ENCODE data around the gene PACSIN1.

Gene PACSIN1, protein sequence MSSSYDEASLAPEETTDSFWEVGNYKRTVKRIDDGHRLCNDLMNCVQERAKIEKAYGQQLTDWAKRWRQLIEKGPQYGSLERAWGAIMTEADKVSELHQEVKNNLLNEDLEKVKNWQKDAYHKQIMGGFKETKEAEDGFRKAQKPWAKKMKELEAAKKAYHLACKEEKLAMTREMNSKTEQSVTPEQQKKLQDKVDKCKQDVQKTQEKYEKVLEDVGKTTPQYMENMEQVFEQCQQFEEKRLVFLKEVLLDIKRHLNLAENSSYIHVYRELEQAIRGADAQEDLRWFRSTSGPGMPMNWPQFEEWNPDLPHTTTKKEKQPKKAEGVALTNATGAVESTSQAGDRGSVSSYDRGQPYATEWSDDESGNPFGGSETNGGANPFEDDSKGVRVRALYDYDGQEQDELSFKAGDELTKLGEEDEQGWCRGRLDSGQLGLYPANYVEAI
- 0.10 to 3.8 (median 2.2) reads per million in 4 experiments for total RNA-seq

DNA sequence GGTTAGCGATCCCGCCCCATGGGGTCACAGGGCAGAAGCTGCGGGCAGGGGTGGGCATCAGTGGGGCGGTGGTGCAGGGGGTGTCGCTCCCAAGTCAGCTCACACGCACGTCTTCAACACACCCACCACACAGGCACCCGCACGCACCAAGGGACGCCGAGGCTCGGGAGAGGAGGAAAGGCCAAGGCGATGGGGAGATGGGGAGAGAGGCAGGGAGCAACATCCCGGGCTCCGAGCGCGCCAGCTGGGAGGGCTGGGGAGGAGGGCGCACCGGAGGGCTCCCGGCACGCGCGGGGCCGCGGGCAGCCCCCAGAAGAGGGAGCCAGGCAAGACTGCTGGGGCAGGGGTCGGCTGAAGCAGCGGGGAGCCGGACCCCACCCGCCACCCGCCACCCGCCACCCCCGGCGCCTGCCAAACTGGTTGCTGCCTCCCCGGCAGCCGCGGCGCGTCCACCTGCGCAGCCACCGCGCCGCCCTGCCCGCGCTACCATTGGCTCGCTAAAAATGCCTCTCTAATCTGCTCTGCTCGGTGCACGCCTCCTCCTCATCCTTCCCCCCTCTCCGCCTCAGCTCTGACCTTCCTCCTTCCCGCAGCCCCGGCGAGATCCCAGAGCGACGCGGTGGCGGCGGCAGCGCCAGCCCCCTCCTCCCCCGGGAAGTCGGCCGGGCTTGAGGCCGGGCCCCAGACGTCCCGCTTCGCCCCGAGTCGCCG lies at the start of gene PACSIN1:
PACSIN1 (plus strand) TSS at position 546 of the 711 bp plus-strand sequence. CDS start 60,230 bp downstream, outside the sequence.
- no peak for DNase-seq

DNA sequence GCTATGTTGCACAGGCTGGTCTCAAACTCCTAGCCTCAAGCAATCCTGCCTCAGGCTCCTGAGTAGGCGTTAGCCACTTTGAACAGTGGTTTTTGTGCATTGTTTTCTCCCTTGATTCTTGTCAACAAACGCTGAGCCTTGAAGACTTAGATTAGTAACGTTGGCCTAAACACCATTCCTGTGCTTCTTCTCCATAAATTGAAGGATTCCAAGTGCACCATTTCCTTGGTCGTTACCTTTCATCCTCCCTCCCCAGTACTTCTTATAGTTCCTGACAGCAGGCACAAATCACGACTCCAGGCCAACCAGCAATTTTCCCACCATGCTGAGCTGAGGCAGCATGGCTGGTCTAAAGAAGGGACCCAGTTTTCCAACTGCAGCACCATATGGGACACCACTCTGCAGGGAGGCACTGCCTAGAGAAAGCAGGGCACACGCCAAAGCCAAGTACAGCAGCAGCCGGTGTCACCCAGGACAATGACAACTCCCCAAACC lies 49.0 kb upstream of the PACSIN1 start:
- no peak for DNase-seq

DNA sequence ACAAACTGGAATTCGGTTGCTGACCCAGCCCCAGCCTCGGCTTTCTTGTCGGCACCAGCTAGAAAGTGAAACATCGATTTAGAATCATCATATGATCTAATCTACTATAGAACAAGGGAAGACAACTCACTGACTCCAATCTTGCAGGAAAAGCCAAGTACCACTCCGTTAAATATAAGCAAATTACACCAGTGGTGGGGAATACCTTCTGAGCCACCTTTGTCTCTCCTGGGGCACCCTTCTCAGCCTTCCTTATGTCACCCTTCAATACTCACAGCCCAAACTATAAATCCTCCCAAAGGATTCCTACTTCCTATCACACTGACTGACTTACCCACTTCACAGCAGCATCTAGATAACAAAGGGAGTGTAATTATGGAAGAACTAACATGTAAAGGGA lies 47.5 kb upstream of the PACSIN1 start:
- DNase-seq, result no peak

DNA sequence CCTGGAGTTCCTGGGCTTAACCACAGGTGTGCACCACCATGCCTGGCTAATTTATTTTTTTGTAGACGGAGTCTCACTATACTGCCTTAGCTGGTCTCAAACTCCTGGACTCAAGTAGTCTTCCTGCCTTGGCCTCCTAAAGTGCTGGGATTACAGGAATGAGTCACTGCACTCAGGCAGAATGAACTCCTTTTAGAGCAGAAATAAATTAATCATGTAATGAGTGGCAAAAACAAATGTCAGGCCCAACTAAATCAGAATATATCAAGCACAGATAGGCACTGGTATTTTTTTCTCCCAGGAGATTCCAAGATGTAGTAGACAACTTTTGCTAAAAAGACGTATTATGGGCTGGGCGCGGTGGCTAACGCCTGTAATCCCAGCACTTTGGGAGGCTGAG lies 42.6 kb upstream of the PACSIN1 start:
- no peak for DNase-seq

DNA sequence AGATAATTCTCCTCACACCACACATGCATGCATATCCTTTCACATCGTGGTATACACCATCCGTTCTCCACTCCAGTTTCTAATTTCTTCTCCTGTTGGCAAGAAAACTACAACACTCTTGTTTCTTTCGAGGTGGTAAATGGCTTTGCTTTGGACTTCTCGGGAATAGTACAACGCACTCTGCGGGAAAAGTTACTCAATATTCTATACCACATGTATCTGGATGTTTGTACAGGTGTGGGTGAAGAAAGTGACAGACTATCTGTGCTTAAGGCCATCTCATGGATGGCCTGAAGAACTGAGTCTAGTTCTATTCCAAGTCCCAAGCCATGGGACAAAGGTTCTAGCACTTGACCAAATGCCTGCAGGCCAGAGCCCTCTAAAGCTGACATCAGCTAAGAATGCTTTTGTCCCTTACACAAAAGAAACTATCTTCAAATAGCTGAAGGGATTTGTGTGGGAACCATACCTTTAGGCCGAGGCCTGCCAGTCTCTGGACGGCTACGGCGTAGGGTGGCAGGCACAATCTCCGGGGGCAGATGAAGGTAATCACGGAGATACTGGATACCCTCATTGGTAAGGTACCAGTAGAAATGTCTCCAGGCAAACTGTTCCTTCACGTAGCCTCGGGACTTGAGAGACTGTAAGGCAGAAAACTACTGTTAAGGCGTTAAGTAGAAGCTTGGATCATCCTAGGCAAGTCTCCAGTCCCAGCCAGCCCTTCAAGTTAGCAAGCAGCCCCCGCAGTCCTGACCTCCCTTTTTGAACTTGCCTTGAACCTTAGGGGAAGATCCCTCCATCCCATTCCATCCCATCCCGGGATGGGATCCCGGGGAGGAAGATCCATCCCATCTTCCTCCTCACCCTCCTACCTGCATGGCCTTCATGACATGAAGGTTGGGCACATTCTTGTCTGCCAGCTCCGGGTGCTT lies 41.4 kb upstream of the PACSIN1 start:
- DNase-seq, result no peak

DNA sequence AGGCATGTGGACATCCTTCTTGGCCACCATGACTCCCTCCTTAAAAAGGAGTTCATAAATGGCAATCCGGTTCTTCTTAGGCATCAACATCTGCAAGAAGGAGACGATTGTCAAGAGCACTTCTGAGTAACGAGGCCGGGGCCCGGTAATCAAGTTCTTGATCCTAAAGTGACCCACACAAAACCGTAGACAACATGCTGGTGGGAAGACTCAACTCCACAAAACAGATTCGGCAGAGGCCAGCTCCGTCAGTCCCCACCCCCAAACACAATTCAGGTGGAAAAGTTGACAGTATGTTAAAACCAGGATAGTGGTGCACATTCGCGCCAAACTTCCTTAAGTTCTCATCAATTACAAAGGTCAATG lies 40.8 kb upstream of the PACSIN1 start:
- DNase-seq, result no peak

DNA sequence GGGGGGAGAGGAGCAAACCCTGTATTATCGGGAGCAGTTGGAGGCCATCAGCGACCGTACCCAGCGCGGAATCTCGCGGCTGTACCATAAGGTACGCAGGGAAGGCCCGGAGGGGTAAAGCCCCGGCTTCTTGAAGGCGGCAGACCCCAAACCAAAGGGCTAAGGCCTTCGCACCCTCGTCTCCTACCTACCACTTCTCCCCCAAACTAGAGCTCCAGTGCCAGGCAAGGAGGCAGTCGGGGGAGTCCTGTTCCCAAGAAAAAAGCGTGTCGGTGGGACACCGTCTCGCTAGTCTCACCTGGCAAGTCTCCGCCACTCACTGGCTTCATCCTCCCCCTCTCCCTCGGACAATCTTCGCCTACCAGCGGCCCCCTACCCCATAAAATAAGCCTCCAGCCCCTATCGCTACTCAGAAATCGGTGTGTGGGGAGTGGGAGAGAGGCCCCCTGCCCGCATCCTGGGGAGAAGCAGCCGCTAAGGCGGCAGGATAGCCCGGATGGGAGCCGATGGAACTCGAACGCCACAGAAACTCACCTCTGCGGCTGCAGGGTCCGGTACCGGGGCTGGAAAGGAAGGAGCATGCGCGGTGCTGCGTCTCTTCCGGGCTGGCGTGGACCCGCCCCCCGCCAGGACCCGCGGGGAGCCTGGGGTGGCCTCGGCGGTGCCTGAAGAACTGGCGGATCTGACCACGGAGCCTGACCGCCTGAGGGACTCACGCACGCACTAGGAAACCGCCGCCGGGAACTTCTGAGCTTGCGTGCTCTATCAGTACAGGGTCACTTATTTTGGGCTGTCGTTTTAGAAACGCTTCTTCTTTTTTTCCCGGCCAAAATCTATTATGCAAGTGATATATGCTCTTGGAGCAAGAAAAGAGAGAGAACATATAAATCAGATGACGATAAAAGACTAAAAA lies 40.1 kb upstream of the PACSIN1 start, which contains the start of gene RPS10:
RPS10 (minus strand) TSS at position 572 of the 913 bp plus-strand sequence. CDS start 848 bp downstream, outside the sequence.
- DNase-seq, result peak; percentile 83

DNA sequence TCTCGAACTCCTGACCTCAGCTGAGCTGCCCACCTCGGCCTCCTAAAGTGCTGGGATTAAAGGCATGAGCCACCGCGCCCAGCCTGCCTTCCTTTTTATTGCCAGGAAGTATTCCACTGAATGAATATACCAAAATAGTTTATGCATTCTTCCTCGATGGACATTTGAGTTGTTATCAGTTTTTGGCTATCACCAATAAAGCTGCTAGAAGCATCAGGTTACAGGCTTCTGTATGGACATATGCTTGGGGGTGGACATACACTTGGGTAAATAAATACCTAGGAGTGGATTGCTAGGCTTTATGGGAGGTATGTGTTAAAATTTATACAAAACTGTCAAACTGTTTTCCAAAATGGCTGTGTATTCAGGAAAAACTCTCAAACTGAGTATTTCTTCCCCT lies 30.0 kb upstream of the PACSIN1 start:
- DNase-seq, result no peak

DNA sequence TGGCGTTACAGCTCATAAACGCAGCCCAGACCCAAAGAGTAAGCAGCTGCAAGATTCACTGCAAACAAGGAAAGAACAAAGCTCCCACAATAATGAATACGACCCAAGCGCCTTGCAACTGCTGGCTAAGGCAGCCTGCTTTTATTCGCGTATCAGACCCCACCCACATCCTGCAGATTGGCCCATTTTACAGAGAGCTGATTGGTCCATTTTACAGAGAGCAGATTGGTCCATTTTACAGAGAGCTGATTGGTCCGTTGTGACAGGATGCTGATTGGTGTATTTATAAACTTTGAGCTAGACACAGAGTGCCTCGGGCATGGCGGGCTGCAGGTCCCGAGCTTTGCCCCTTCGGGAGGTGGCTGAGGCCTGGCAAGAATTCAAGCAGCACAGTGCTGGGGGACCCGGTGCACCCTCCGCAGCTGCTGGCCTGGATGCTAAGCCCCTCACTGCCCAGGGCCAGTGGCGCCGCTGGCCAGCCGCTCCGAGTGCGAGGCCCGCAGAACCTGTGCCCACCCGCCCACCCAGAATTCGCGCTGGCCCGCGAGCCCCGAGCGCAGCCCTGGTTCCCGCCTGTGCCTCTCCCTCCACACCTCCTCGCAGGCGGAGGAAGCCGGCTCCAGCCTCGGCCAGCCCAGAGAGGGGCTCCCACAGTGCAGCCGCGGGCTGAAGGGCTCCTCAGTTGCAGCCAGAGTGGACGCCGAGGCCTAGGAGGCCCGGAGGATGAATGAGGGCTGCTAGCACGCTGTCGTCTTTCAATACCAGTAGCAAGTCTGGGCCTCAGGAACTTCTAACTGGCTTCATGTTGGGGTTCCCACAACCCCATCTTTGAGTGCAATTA lies 28.9 kb upstream of the PACSIN1 start:
- no peak for DNase-seq

DNA sequence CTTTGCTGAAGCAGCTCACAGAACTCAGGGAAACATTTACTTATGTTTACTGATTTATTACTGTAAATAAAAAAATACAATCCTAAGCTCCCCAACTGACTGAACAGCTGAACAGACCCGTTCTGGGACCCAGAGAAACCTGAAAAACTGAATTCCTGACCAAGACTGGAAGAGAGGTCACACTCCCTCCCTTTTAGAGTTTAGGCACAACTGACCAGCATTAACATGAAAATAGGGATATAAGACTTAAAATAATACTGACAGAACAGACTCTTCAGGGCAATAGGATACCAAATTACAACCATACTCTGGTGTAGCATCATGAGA lies 28.3 kb upstream of the PACSIN1 start:
- DNase-seq, result no peak

DNA sequence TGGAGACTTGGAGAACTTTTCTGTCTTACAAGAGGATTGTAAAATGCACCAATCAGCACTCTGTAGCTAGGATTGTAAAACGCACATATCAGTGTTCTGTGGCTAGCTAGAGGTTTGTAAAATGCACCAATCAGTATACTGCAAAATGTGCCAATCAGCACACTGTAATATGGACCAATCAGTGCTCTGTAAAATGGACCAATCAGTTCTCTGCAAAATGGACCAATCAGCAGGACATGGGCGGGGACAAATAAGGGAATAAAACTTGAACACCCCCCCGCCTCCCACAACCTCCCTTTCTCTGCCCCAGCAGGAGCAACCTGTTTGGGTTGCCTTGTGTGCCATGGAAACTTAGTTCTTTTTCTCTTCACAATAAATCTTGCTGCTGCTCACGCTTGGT lies 27.2 kb upstream of the PACSIN1 start:
- no peak for DNase-seq

DNA sequence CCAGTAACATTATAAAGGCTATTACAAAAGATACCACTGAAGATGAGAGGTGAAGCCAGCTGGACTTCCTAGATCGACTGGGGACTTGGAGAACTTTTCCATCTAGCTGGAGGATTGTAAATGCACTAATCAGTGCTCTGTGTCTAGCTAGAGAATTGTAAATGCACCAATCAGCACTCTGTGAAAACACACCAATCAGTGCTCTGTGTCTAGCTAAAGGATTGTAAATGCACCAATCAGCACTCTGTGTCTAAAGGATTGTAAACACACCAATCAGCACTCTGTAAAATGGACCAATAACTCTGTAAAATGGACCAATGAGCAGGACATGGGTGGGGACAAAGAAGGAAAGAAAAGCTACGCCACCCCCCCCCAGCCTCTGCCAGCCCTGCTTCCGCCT lies 26.4 kb upstream of the PACSIN1 start:
- no peak for DNase-seq

DNA sequence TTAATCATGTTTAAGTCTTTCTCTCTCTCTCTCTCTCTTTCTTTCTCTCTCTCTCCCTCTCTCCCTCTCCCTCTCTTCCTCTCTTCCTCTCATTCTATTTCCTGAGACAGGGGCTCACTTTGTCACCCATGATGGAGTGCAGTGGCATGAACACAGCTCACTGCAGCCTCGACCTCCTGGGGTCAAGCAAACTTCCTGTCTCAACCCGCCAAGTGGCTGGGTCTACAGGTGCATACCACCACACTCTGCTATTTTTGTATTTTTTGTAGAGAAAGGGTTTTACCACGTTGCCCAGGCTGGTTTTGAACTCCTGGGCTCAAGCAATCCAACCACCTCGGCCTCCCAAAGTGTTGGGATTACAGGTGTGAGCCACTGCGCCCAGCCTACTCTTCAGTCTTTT lies 24.4 kb upstream of the PACSIN1 start:
- no peak for DNase-seq

DNA sequence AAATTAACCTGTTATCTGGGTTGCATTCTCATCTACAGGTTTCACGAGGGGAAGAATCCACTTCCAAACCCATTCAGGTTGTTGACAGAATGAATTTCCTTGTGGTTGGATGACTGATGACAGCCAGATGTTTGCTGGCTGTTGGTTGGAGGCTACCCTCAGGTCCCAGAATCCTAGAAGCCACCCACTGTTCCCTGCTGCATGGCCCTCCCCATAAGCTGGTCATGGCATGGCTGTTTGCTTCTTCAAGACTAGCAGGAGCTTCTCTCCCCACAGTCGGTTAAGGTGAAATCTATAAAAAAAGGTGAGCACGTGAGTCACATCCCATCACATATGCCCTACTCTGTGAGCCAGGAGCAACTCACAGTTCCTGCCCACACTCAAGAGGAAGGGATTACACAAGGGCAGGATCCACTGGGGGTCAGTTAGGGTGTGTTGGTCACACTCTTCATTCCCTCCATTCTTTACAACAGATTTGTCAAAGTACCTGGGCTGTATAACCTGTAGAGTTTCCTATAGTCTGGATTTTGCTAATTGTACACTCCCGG lies 20.5 kb upstream of the PACSIN1 start:
- no peak for DNase-seq

DNA sequence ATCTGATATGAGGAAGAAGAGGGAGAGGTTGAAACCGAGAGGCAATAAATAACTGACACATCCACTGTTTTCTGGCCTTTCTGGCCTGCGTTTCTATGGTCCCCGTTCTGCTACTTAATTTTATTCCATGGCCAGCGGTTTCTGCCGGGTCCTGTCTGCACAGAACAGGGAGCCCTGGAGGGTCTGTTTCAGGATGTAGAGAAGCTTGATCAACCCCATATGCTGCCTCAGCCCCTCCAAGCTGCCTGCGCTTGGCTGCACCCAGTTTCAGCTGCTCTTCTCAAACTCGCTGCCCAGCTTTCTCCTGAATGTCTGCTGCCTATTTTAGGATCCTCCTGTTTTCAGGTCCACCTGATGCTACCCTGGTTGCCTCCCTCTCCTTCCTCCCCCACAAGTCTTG lies 18.5 kb upstream of the PACSIN1 start:
- DNase-seq, result no peak

DNA sequence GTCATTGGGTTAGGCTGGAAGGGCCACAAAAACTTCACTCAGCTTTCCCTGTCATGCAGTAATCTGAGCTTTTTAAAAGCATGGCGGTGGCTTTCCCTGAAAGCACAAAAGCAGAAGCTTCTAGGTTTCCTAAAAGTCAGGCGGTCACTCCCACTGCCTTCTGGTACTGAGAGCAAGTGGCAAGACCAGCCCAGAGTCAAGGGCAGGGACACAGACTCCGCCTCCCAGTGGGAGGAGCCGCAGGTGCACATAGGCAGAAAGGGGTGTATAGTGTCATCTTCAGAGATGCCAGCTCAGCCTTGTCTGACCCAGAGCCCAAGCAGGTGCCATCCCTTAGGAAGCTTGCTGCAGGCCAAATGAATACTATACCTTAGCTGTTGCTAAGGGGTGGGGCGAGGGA lies 18.0 kb upstream of the PACSIN1 start:
- no peak for DNase-seq

DNA sequence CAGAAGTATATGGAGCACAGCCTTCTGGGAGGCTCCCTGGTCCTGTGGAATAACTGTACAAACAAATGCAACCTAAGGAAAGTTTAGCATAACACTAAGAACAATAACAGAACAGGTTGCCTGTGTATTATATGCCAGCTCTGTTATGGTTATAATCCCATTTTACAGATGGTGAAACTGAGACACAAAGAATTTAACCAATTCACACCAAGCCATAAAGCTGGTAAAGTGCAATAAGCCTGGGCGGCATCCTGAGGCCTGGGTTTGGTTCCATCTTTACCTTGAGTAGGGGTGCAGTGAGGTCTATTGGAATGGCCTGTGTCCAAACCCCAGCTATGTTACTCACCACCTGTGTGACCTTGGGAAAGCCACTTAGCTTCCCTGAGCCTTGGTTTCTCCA lies 14.7 kb upstream of the PACSIN1 start:
- no peak for DNase-seq

DNA sequence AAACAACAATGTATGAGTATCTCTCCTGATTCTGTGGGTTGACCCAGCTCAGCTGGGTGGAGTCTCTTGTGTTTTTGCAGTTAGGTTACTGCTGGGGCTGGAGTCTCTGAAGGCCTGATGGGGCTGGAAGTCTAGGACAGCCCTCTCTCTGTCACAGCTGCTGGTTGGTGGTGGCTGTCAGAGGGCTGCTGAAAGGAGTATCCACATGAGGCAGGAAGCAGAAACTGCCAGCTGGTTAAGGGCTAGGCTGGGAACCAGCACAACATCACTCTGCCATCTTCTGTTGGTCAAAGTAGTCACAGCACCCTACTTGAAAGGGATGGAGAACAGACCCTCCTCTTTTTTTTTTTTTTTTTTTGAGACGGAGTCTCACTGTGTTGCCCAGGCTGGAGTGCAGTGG lies 10.0 kb upstream of the PACSIN1 start:
- DNase-seq, result no peak

DNA sequence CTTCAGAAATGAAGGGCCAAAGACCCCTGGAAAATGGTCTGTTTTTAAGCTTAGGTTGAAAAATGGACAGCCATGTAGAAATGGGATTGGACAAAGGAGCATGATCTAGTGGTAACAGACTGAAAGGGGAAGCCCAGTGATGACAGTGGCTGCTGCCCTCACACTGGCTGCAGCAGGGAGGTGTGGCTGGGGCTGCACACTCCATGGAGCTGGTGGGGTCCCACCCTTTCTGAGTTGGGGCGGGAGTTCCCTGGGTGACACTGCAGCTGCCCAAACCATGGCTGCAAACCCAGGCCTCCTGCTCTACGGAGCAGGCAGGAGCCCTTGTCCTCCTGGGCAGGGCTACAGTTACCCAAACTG lies 8.5 kb upstream of the PACSIN1 start:
- no peak for DNase-seq
